Right lobe of liver (tissue), 6 donors: ENCODE results near the gene RAB6D. TPM values are rescaled to one million over a fixed set of nuclear protein-coding genes. Genes with fewer than 3 reads are reported as not detected.
"Not testable (repeated sequence)": the region's sequence is repeated elsewhere in the genome, so short reads cannot be mapped to it uniquely, and the experiment has no call there.

ENCODE experiments used
- ATAC-seq, 4 donors: fragments of 200-7000 bp; cut with Tn5 transposase; one replicate each; pipeline ENCODE4 v1.9.1; 2020; ENCODE audit warnings: mild to moderate bottlenecking in 4 of 4, moderate library complexity in 4 of 4
- DNase-seq, 3 donors: peaks; one replicate each; pipeline ENCODE4 v3.0.0-alpha.2; 2020
- H3K27ac ChIP-seq, 3 donors: fragments of 200-600 bp; one replicate each; pipeline ENCODE4 v1.8.0; 2022
- H3K27me3 ChIP-seq, 2 donors: fragments of 200-600 bp; one replicate each; pipeline ENCODE4 v1.8.0; 2022
- H3K36me3 ChIP-seq, 4 donors: fragments of 200-600 bp; sonication (generic) in 1 of 4; one replicate each; pipeline versions ENCODE4 v1.5.1 to v1.8.0; 2017 to 2022; ENCODE audit warnings: control low read depth in 1 of 4
- H3K4me1 ChIP-seq, 4 donors: fragments of 200-600 bp; sonication (generic) in 1 of 4; one replicate each; pipeline versions ENCODE4 v1.5.1 to v1.8.0; 2017 to 2022; ENCODE audit warnings: control low read depth in 1 of 4
- H3K4me3 ChIP-seq, 3 donors: fragments of 200-600 bp; one replicate each; pipeline ENCODE4 v1.8.0; 2022
- H3K9me3 ChIP-seq, 4 donors: fragments of 200-600 bp; sonication (generic) in 1 of 4; one replicate each; pipeline versions ENCODE4 v1.5.1 to v1.8.0; 2017 to 2022; ENCODE audit warnings: control low read depth in 1 of 4
- CTCF ChIP-seq, 4 donors: fragments of 200-600 bp in 3 of 4; fragments of 450-650 bp in 1 of 4; IDR thresholded peaks; one replicate each; pipeline versions ENCODE4 v1.5.1 to v1.8.0; 2016 to 2022; ENCODE audit warnings: antibody characterized with exemption in 4 of 4, mild to moderate bottlenecking in 2 of 4
- POLR2A ChIP-seq: fragments of 450-650 bp; IDR thresholded peaks from one replicate; pipeline ENCODE4 v1.6.1; 2017; ENCODE audit warnings: antibody characterized with exemption, mild to moderate bottlenecking
- WGBS: methylation state at CpG from one replicate; pipeline ENCODE4 v1.1.6; 2018; ENCODE audit warnings: low coverage, low lambda C conversion rate; ENCODE audit not compliant: insufficient coverage; ENCODE audit errors: missing lambda C conversion rate; 5-methylcytosine and 5-hydroxymethylcytosine counted together
- intact Hi-C, 2 donors: fragments of 100-400 bp; cut with DNase I; formaldehyde crosslinking; loops; one replicate each; pipeline versions ENCODE4 v1.11.2 to v1.14.1; 2022
- total RNA-seq, 6 experiments: library from RNA; depleted of rRNA in 2 of 6; stranded (reverse); fragments of >200 nt in 2 of 6; fragmentation: NEBNext Ultra II Directional in 3 of 6; extraction: Animal tissue kit (Norgen Biotek cat#: 25700) in 3 of 6; gene quantifications; one replicate each; pipeline versions ENCODE4 v1.1.0 to v1.2.4, GENCODE V29; 2016 to 2023
- donor health status: DM: no; HTN: yes; CAD: no.
- donor health status: DM: no; HTN: no; CAD: no.
- donor health status: DM: no; HTN: no; CAD: no.
- donor health status: DM: no; HTN: yes; CAD: no.
- donor health status: DM: no; HTN: yes; CAD: no.

The RAB6D gene
- total RNA-seq, 6 experiments from 2014 or later = 0.07 TPM; not detected in 5

- WGBS = 32% methylated on average over 22 of the region's 45 CpGs
- Histone ChIP-seq H3K27me3 (no peaks in the 10 kb centered on the region), H3K4me1 (no peaks in the 10 kb centered on the region), H3K4me3 (no peak overlapping the region), H3K27ac (no peak overlapping the region), H3K9me3 (no peaks in the 10 kb centered on the region), H3K36me3 (no peaks in the 10 kb centered on the region)
- ATAC-seq (peak in 2 of 4 donors; percentile 23 to 36), DNase-seq (no peak)
- intact Hi-C loops = no loop called here
- TF ChIP-seq CTCF (IDR thresholded peaks at IDR 0.05) (no peak), POLR2A (no peak)
Measured at GRCh38 chr2:131394147-131394931, 30.4 kb upstream of the RAB6D start.

- H3K36me3 ChIP-seq, H3K4me1 ChIP-seq, H3K4me3 ChIP-seq, ATAC-seq, H3K27ac ChIP-seq, DNase-seq, intact Hi-C loops, H3K9me3 ChIP-seq, H3K27me3 ChIP-seq: not testable (repeated sequence)
- WGBS = 57% methylated on average over 7 of the region's 9 CpGs
Measured at GRCh38 chr2:131391953-131392352, 28.0 kb upstream of the RAB6D start.

GRCh38 chr2:131391471-131391870, 27.5 kb upstream of the RAB6D start:
- H3K27me3 ChIP-seq = not testable (repeated sequence)

GRCh38 chr2:131390495-131391130, 26.6 kb upstream of the RAB6D start:
- WGBS = no CpG with 5 or more reads among the region's 9 CpGs
- H3K27ac ChIP-seq, H3K9me3 ChIP-seq, H3K36me3 ChIP-seq, intact Hi-C loops, H3K27me3 ChIP-seq, H3K4me3 ChIP-seq, DNase-seq, H3K4me1 ChIP-seq: not testable (repeated sequence)
- ATAC-seq = peak in 1 of 4 donors; percentile 7

More at GRCh38 chr2:131391471-131391870, 27.5 kb upstream of the RAB6D start:
- WGBS = 73% methylated on average over 3 of the region's 11 CpGs
- H3K36me3 ChIP-seq, H3K4me1 ChIP-seq, DNase-seq, H3K9me3 ChIP-seq, H3K27ac ChIP-seq, intact Hi-C loops, H3K4me3 ChIP-seq: not testable (repeated sequence)
- ATAC-seq = peak in 2 of 4 donors; percentile 4 to 10

GRCh38 chr2:131389657-131390056, 25.7 kb upstream of the RAB6D start:
- no peaks in the 10 kb centered on the region for H3K9me3 ChIP-seq
- no peaks in the 10 kb centered on the region for H3K27me3 ChIP-seq
- intact Hi-C loops = no loop called here
- H3K4me3 ChIP-seq = no peak overlapping the region
- no peak overlapping the region for H3K27ac ChIP-seq
- WGBS = 85% methylated on average over 4 of the region's 10 CpGs
- no peaks in the 10 kb centered on the region for H3K4me1 ChIP-seq
- ATAC-seq (no peak), DNase-seq (no peak)
- H3K36me3 ChIP-seq = no peaks in the 10 kb centered on the region
- TF ChIP-seq POLR2A (no peak), CTCF (IDR thresholded peaks at IDR 0.05) (no peak)

- DNase-seq, H3K36me3 ChIP-seq, H3K4me3 ChIP-seq, H3K27ac ChIP-seq, intact Hi-C loops, H3K27me3 ChIP-seq, H3K9me3 ChIP-seq, H3K4me1 ChIP-seq, ATAC-seq: not testable (repeated sequence)
- WGBS = 10% methylated on average over 2 of the region's 6 CpGs
Measured at GRCh38 chr2:131388834-131389233, 24.9 kb upstream of the RAB6D start.

- DNase-seq, ATAC-seq, H3K9me3 ChIP-seq, H3K36me3 ChIP-seq, H3K27ac ChIP-seq, H3K4me1 ChIP-seq, H3K27me3 ChIP-seq, H3K4me3 ChIP-seq, intact Hi-C loops: not testable (repeated sequence)
- WGBS = 90% methylated on average over 1 of the region's 1 CpG
Measured at GRCh38 chr2:131373111-131373510, 9.1 kb upstream of the RAB6D start.
